Left kidney (tissue), 2 donors: ENCODE results near the gene SCAPER. TPM values are rescaled to one million over a fixed set of nuclear protein-coding genes. Genes with fewer than 3 reads are reported as not detected.
"Not testable (repeated sequence)": the region's sequence is repeated elsewhere in the genome, so short reads cannot be mapped to it uniquely, and the experiment has no call there.

Source experiments
- DNase-seq: peaks from one replicate; pipeline ENCODE4 v3.0.0-alpha.2; 2013
- polyA plus RNA-seq: library from polyadenylated mRNA; unstranded; fragments of 120-200 nt; gene quantifications from one replicate; pipeline ENCODE4 v1.2.1, GENCODE V29; 2013; ENCODE audit not compliant: insufficient read length

The SCAPER gene
- polyA plus RNA-seq, 1 donor = 21.9 TPM

- DNase-seq = no peak
These were observed 117.9 kb downstream of the SCAPER start for GRCh38 chr15:76787273-76787672.

- DNase-seq = no peak
These were observed 128.2 kb downstream of the SCAPER start for GRCh38 chr15:76776969-76777368.

- DNase-seq = no peak
These were observed 128.7 kb downstream of the SCAPER start for GRCh38 chr15:76776480-76776879.

- no peak for DNase-seq
These were observed 131.9 kb downstream of the SCAPER start for GRCh38 chr15:76773234-76773633.

GRCh38 chr15:76772776-76773175 is 132.4 kb downstream of the SCAPER start:
- no peak for DNase-seq

- no peak for DNase-seq
These were observed 141.1 kb downstream of the SCAPER start for GRCh38 chr15:76764004-76764403.

GRCh38 chr15:76763554-76763953 is 141.6 kb downstream of the SCAPER start:
- DNase-seq = no peak

GRCh38 chr15:76756381-76756780 is 148.8 kb downstream of the SCAPER start:
- DNase-seq = no peak

GRCh38 chr15:76753771-76754170 is 151.4 kb downstream of the SCAPER start:
- no peak for DNase-seq

GRCh38 chr15:76753131-76753530 is 152.0 kb downstream of the SCAPER start:
- no peak for DNase-seq

GRCh38 chr15:76752549-76752948 is 152.6 kb downstream of the SCAPER start:
- DNase-seq = no peak

- no peak for DNase-seq
These were observed 167.6 kb downstream of the SCAPER start for GRCh38 chr15:76737573-76737972.

- DNase-seq = not testable (repeated sequence)
These were observed 172.8 kb downstream of the SCAPER start for GRCh38 chr15:76732321-76732720.

GRCh38 chr15:76730262-76730661 is 174.9 kb downstream of the SCAPER start:
- DNase-seq = no peak

GRCh38 chr15:76718863-76719262 is 186.3 kb downstream of the SCAPER start:
- no peak for DNase-seq

GRCh38 chr15:76714950-76715349 is 190.2 kb downstream of the SCAPER start:
- DNase-seq = no peak

GRCh38 chr15:76711351-76711827 is 193.8 kb downstream of the SCAPER start:
- DNase-seq = no peak

GRCh38 chr15:76704032-76704431 is 201.1 kb downstream of the SCAPER start:
- DNase-seq = not testable (repeated sequence)

- DNase-seq = no peak
These were observed 208.3 kb downstream of the SCAPER start for GRCh38 chr15:76696840-76697239.

- not testable (repeated sequence) for DNase-seq
These were observed 212.6 kb downstream of the SCAPER start for GRCh38 chr15:76692546-76692945.

GRCh38 chr15:76687592-76687991 is 217.5 kb downstream of the SCAPER start:
- not testable (repeated sequence) for DNase-seq

- DNase-seq = no peak
These were observed 221.1 kb downstream of the SCAPER start for GRCh38 chr15:76684002-76684401.

- DNase-seq = no peak
These were observed 222.3 kb downstream of the SCAPER start for GRCh38 chr15:76682833-76683232.

GRCh38 chr15:76682259-76682658 is 222.9 kb downstream of the SCAPER start:
- no peak for DNase-seq

GRCh38 chr15:76678766-76679165 is 226.4 kb downstream of the SCAPER start:
- DNase-seq = peak; percentile 0
